GM20000 (cell line): ENCODE results near the gene GRK4.
A peak's percentile ranks its signal among the peaks of the same experiment; 100 is the strongest.
"Not testable (repeated sequence)": the region's sequence is repeated elsewhere in the genome, so short reads cannot be mapped to it uniquely, and the experiment has no call there.

Source experiments
- DNase-seq: peaks from one replicate; pipeline ENCODE4 v3.0.0; 2012; ENCODE audit warnings: low spot score
- CTCF ChIP-seq: IDR thresholded peaks from 2 replicates; pipeline ENCODE4 v1.5.1; 2012; ENCODE audit warnings: mild to moderate bottlenecking, control low read depth; ENCODE audit errors: extremely low read depth, missing control alignments

GRK4 gene

GRCh38 chr4:3044870-3045819, 81.8 kb downstream of the GRK4 start:
- DNase-seq: peak; percentile 44
- no peak for TF ChIP-seq CTCF

GRCh38 chr4:3046162-3046561, 82.8 kb downstream of the GRK4 start:
- DNase-seq: no peak
- no peak for TF ChIP-seq CTCF

GRCh38 chr4:3046623-3047022, 83.3 kb downstream of the GRK4 start:
- TF ChIP-seq CTCF: no peak
- DNase-seq: no peak

- DNase-seq: peak; percentile 73
- TF ChIP-seq CTCF: peak; percentile 62
Observed at GRCh38 chr4:3047464-3048286, 84.3 kb downstream of the GRK4 start.

- not testable (repeated sequence) for DNase-seq
Observed at GRCh38 chr4:3051141-3051897, 87.9 kb downstream of the GRK4 start.

- TF ChIP-seq CTCF: no peak
- no peak for DNase-seq
Observed at GRCh38 chr4:3054169-3054759, 90.9 kb downstream of the GRK4 start.

- DNase-seq: no peak
- no peak for TF ChIP-seq CTCF
Observed at GRCh38 chr4:3059943-3060342, 96.6 kb downstream of the GRK4 start.
